ENCODE measurements around the gene DHX30. TPM values are rescaled to one million over a fixed set of nuclear protein-coding genes. Genes with fewer than 3 reads are reported as not detected.

DHX30 gene
- total RNA-seq, 2 experiments from 2014 or later = 115 to 119 TPM

DNA sequence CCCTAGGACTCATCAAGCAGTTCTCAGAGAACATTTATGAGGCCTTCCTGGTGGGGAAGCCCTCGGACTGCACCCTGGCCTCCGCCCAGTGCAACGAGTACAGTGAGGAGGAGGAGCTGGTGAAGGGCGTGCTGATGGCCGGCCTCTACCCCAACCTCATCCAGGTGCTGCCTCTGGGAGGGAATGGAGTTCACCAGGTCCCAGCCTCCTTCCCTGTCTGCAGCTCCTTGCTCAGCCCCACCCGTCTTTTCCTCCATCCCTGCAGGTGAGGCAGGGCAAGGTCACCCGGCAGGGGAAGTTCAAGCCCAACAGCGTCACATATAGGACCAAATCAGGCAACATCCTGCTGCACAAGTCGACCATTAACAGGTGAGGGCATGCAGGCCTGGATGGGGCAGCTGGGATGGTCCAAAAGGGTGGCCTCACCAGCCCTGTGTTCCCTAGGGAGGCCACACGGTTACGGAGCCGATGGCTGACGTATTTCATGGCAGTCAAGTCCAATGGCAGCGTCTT lies 46.3 kb downstream of the DHX30 start:
- ChIA-PET CTCF (no interaction called here), POLR2A (no interaction called here)

GRCh38 chr3:47849699-47850563 lies 47.0 kb downstream of the DHX30 start:
- CTCF ChIA-PET = no interaction called here
- POLR2A ChIA-PET = no interaction called here

DNA sequence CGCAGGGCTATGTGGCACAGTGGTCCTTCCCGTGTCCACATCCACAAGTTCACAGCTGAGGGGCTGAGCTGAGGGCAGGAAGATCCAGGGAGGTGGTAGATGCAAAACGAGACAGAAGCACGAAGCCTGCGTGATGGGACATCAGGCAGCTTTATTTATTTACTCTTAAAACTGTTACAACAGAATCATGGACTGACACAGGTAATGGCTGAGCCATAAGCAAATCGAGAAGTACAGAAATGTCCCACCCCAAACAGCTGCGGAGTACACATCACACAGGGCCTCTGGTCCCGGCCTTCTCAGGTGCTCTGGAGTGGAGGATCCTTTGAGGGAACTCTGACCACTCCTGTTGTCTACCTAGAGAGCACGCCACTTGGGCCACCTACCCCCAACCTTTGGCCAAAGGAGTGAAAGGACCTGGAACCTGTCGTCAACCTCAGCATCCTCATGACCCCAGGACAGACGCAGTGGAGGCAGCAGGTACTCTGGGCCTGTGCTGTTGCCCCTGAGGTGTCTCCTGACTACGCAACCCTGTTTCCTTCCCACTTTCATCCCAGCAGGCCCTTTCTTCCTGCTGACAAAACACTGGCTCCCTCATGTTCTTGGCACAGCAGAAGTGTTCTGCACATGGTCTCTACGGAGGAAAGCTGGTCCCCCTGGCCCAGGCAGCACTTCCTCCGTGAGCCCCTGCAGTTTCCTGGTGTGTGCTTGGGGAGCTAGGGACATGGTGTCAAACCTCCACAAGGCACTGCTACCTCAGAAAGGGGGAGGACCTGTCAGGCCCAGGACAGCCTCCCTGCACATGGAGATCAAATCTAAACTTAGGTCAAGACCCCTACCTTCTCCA lies 47.8 kb downstream of the DHX30 start:
- ChIA-PET POLR2A (no interaction called here), CTCF (no interaction called here)

GRCh38 chr3:47851888-47852603 lies 49.1 kb downstream of the DHX30 start:
- CTCF ChIA-PET = no interaction called here
- POLR2A ChIA-PET = no interaction called here

- CTCF ChIA-PET = no interaction called here
- POLR2A ChIA-PET = interaction anchor here (0.6 kb wide), 1 partner anchor 425 kb away, joined by 4 read pairs; no protein-coding TSS in a partner anchor
Observed at GRCh38 chr3:47852604-47853602, 50.0 kb downstream of the DHX30 start.

DNA sequence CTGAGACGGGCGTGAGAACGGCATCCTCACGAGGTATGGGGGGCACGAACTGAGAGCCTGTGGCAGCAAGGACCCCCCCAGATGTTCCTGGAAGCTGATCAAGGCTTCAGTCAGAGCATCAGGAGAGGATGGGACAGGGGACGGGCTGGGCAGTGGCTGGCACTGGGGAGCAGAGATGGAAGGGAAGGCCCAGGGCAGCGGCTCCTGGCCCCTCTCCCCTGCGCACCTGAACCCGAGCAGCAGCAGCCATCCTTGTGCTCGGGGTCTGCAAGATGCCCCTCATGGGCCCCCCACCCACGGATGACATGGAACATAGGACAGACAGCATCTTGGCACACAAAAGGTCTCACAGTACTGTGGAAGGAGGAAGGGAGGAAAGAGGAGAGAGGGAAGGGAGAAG lies 51.3 kb downstream of the DHX30 start:
- ChIA-PET POLR2A (no interaction called here), CTCF (no interaction called here)

- CTCF ChIA-PET = interaction anchor here (0.5 kb wide), 1 partner anchor 189 kb away, joined by 4 read pairs; no protein-coding TSS in a partner anchor
- POLR2A ChIA-PET = no interaction called here
Observed at GRCh38 chr3:47854720-47855455, 52.0 kb downstream of the DHX30 start.

- ChIA-PET CTCF (no interaction called here), POLR2A (no interaction called here)
Observed at GRCh38 chr3:47855461-47856383, 52.8 kb downstream of the DHX30 start.

GRCh38 chr3:47856669-47857068 lies 53.7 kb downstream of the DHX30 start:
- POLR2A ChIA-PET = no interaction called here
- CTCF ChIA-PET = interaction anchor here (0.9 kb wide), 1 partner anchor 578 kb away, joined by 3 read pairs; no protein-coding TSS in a partner anchor

GRCh38 chr3:47857151-47857550 lies 54.2 kb downstream of the DHX30 start:
- CTCF ChIA-PET = interaction anchor here (0.9 kb wide), 1 partner anchor 578 kb away, joined by 3 read pairs; no protein-coding TSS in a partner anchor
- POLR2A ChIA-PET = no interaction called here

GRCh38 chr3:47859956-47860605 lies 57.1 kb downstream of the DHX30 start:
- CTCF ChIA-PET = interaction anchor here (0.8 kb wide), 1 partner anchor 24 kb away, joined by 3 read pairs; no protein-coding TSS in a partner anchor
- POLR2A ChIA-PET = no interaction called here

GRCh38 chr3:47863391-47864128 lies 60.6 kb downstream of the DHX30 start:
- CTCF ChIA-PET = interaction anchor here (1.2 kb wide), 1 partner anchor 26 kb away, joined by 3 read pairs; no protein-coding TSS in a partner anchor
- POLR2A ChIA-PET = no interaction called here

GRCh38 chr3:47865192-47865591 lies 62.3 kb downstream of the DHX30 start:
- POLR2A ChIA-PET = no interaction called here
- CTCF ChIA-PET = interaction anchor here (1.6 kb wide), 1 partner anchor 13 kb away, joined by 4 read pairs; no protein-coding TSS in a partner anchor

DNA sequence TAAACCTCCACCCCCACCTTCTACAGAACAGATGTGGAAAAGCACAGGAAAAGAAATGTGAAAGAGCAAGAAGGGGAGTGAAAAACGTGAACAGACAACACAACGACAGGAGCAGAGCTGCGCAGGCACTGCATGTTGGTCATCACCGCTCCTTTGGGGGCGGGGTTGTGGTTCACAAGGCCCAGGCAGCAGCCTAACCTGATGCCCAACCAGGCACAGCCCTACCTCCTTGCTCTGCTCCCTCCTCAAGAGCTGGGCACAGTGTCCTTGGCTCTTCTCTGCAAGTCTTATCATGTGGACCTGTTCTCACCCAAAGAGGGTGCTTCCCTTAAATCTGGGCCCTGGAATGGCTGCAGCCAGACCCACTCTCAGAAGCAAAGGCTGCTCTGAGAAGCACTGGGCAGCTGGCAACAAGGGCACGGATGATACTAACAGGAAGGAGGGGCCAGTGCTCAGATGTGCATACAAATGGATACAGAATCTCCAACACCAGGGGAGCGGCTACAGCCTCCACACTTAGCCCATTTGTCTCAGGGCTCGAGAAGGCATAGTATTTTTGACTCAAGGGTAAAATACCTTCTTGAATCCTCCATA lies 64.6 kb downstream of the DHX30 start:
- ChIA-PET POLR2A (no interaction called here), CTCF (interaction anchor here (1.5 kb wide), 1 partner anchor 43 kb away, joined by 4 read pairs; no protein-coding TSS in a partner anchor)

DNA sequence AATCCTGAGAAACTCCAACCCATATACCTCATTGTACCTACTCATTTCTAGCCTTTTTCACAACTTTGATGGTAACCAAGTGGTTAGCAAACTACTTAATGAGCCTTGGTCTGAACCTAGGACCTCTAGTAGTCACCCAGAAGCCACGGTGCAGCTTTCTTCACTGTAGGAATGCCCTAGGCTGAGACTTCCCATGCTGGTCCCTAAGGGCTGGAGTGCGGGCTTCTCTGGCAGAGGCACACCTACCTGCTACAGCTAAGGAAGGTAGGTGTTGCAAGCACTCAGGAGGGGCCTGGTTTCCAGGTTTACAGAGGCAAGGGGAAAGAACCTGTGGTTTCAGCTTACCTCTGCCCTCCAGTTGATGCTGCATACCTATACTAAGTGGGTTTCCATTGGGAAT lies 65.4 kb downstream of the DHX30 start:
- POLR2A ChIA-PET = no interaction called here
- CTCF ChIA-PET = no interaction called here

Data from activated CD8-positive, alpha-beta memory T cell treated with anti-CD3 and anti-CD28 coated beads for 36 hours (primary cell).